ENCODE measurements around the gene LSM14B.

Gene LSM14B

GRCh38 chr20:62163485-62163865 lies 41.2 kb downstream of the LSM14B start:
- no peak for DNase-seq (ENCODE audit: low read depth in 2 of 2)

- DNase-seq (ENCODE audit: low read depth in 2 of 2): no peak
Measured at GRCh38 chr20:62163986-62164762, 41.9 kb downstream of the LSM14B start.

DNA sequence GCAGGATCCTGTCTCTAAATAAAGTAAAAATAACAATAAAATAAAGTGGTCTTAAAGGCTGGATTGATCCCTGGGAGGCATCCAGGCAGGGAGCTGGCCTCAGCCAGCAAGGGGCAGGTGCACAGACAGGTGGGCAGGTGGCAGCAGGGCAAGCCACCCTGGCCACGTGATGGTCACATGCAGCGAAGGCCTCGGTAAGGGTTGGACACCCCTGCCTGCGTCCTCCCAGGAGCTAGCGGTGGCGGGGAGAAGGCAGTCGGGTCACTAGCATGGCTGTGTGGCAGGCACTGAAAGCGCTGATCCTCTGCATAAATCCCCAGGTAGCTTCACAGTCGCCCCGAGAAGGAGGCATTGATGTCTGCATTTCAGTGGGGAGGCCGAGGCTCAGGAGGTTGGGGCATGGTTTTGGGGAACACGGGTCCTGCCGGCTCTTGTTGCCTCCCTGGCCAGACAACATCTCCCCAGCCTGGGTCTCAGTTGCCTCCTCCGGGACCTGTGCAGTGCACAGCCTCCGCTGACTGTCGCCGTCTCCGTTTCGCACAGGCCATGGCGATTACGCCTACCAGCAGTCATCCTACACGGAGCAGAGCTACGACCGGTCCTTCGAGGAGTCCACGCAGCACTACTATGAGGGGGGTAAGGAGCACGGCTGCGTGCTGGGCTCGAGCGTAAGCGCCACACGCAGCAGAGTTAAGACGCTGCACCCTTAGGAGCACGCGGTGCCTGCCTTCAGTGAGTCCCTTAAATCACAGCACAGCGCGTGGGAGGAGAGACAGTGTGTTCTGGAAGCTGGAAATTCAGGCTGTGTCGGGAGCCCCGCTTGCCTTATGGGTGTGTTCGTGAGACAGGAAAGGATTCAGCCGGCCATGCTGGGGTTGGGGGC lies 42.8 kb downstream of the LSM14B start:
- no peak for DNase-seq (ENCODE audit: low read depth in 2 of 2)

- no peak for DNase-seq (ENCODE audit: low read depth in 2 of 2)
Measured at GRCh38 chr20:62165762-62166399, 43.6 kb downstream of the LSM14B start.

- DNase-seq (ENCODE audit: low read depth in 2 of 2): no peak
Measured at GRCh38 chr20:62167474-62167873, 45.2 kb downstream of the LSM14B start.

DNA sequence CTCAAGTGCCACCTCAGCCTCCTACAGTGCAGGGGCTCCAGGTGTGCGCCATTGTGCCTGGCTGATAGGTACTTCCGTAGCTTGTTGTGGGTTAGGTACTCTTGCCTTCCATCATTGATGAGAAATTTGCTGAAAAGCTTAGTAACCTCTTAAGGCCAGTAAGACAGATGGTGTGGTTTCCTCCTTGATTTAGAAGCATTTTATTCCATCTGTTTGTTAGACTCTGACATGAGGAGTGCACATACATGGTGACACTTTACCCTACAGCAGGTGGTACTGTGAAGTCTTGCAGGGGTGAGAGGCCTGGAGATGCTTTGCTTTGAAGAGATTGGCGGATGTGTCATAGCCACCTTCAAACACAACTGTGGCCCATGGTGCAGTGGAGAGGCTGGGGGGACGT lies 45.8 kb downstream of the LSM14B start:
- DNase-seq (ENCODE audit: low read depth in 2 of 2): no peak

- DNase-seq (ENCODE audit: low read depth in 2 of 2): no peak
Measured at GRCh38 chr20:62168890-62169435, 46.7 kb downstream of the LSM14B start.

- no peak for DNase-seq (ENCODE audit: low read depth in 2 of 2)
Measured at GRCh38 chr20:62170536-62170935, 48.3 kb downstream of the LSM14B start.

DNA sequence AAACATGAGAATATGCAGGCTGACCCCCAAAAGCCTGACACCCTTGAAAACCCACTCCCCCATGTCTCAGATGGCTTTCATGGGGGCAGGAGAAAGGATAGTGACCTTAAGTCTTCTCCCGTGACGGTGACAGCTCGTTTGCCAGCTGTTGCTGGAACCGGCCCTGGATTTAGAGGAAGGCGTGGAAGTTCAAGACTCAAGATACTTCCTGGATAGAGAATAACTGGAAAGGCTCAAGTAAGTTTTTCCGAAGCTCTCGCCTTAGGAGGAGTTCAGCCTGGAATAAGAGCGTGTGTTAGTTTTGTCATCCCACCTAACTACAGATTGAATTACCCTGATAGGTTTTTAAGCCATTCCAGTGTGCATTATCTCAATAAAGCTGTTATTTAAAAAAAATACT lies 49.0 kb downstream of the LSM14B start:
- no peak for DNase-seq (ENCODE audit: low read depth in 2 of 2)

DNA sequence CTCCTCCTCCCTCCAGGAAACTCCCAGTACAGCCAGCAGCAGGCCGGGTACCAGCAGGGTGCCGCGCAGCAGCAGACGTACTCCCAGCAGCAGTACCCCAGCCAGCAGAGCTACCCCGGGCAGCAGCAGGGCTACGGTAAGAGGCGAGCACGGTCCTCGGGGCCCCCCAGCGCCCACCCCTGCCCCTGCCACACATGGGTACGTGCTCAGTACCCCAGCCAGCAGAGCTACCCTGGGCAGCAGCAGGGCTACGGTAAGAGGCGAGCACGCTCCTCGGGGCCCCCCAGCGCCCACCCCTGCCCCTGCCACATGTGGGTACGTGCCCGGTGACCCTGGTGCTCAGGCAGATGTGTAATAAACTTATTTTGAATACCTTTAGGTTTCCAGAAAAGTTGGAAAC lies 50.4 kb downstream of the LSM14B start:
- DNase-seq (ENCODE audit: low read depth in 2 of 2): no peak

- no peak for DNase-seq (ENCODE audit: low read depth in 2 of 2)
Measured at GRCh38 chr20:62174021-62174804, 51.9 kb downstream of the LSM14B start.

DNA sequence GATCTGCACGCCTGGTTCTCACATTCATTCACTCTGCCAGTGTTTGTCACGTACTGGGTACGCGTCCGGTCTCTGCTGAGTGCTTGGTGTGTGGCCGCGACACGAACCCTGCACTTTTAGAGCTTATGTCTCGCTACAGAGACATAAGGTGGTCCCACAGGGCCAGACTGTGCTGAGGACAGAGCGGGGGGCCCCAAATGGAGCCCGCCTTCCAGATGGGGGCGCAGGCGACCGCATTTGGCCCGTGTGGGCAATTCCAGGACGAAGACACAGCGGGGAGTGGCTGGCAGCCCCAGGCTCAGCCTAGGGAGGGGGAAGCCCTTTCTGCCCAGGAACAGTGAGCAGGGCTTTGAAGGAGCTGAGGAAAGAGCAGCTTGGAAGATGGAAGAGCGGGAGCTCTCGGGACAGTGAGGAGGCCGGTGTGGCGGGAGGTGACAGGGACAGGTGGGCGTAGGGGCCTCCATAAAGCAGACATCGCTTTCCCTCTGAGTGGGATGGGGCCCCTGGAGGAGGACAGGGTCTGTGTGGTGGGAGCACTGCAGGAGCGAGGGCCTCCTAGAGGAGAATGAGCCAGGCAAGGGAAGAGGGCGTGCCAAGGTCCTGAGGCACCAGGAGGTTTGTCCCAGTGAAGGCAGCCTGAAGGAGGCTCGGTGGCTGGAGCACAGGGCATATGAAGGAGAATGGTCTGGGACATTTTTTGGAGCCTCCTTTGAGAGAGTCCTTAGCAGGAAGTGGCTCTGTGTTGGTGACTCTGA lies 52.8 kb downstream of the LSM14B start:
- DNase-seq (ENCODE audit: low read depth in 2 of 2): no peak

- DNase-seq (ENCODE audit: low read depth in 2 of 2): no peak
Measured at GRCh38 chr20:62175711-62176110, 53.4 kb downstream of the LSM14B start.

DNA sequence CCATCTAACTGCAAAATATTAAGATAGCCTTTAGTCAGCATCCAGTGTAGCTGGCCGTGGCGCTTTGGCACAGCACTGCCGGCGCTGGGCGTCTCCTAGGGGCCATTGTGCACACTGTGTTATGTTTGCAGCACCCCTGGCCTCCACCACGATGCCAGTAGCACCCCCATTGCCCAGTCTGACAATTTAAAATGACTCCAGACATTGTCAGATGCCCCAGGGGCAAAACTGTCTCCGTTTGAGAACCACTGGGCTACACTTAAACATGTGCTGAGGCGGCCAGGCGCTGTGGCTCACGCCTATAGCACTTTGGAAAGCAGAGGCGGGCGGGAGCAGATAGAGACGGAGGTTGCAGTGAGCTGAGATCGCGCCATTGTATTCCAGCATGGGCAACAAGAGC lies 54.6 kb downstream of the LSM14B start:
- DNase-seq (ENCODE audit: low read depth in 2 of 2): no peak

DNA sequence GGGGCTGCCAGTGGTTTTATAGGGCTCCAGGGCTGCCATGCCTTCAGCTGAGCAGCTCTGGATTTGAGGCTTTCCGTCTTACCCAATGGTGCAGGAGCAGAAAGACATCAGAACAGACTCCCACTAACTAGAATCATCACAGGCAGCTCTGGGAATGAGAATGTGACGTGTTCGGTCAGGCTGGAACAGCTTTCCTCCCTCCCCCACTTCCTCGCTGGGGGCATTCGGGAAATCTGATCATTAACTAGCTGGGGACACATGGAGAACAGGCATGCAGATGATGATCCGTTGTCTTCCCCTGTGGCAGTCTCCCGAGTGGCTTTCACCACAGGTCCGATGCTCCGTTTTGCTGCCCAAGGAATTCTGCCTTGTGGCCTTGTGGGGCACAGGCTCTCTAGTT lies 55.0 kb downstream of the LSM14B start:
- peak in 1 of 2 experiments; percentile 4 for DNase-seq (ENCODE audit: low read depth in 2 of 2)

DNA sequence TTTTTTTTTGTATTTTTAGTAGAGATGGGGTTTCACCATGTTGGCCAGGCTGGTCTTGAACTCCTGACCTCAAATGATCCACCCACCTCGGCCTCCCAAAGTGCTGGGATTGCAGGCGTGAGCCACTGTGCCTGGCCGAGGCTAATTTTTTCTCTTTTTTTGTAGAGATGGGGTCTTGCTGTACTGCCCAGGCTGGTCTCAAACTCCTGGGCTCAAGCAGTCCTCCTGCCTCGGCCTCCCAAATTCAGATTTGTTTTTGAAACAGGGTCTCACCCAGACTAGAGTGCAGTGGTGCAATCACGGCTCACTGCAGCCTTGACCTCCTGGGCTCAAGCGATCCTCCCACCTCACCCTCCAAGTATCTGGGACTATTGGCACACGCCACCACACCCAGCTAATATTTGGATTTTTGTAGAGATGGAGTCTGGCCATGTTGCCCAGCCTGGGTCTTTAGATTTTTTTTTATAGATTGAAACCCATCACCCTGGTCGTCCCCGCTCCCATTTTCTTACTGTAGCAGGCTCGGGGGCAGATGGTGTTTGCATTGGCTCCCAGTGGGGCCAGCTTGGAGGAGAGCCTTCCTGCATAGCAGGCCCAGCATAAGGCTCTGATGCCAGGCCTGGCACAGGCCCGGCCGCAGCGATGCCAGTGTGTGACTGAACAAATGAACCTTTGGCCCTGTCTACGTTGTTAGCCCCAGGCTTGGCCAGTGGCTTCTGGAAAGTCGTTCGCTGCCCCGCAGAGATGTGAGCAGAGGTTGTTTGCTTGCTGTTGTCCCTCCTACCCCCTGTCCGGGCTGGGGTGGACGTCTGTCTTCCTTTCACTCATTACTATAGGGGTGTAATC lies 56.3 kb downstream of the LSM14B start:
- no peak for DNase-seq (ENCODE audit: low read depth in 2 of 2)

DNA sequence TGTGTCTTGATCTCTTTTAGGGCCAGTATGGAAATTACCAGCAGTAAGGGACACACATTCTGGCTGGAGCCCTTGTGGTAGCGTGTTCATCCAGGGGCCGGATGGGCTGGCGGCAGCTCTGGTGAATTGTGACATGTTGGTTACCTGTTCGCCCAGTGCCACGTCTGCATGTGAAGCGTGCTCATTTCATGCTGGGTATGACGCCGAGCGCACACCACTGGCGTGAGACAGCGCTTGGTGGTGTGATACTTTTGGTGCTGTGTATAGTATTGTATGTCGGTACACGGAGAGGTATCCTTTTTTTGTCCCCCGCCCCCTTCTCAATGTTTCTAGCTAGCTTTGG lies 56.9 kb downstream of the LSM14B start:
- DNase-seq (ENCODE audit: low read depth in 2 of 2): no peak

GRCh38 chr20:62181808-62182207 lies 59.5 kb downstream of the LSM14B start:
- no peak for DNase-seq (ENCODE audit: low read depth in 2 of 2)

DNA sequence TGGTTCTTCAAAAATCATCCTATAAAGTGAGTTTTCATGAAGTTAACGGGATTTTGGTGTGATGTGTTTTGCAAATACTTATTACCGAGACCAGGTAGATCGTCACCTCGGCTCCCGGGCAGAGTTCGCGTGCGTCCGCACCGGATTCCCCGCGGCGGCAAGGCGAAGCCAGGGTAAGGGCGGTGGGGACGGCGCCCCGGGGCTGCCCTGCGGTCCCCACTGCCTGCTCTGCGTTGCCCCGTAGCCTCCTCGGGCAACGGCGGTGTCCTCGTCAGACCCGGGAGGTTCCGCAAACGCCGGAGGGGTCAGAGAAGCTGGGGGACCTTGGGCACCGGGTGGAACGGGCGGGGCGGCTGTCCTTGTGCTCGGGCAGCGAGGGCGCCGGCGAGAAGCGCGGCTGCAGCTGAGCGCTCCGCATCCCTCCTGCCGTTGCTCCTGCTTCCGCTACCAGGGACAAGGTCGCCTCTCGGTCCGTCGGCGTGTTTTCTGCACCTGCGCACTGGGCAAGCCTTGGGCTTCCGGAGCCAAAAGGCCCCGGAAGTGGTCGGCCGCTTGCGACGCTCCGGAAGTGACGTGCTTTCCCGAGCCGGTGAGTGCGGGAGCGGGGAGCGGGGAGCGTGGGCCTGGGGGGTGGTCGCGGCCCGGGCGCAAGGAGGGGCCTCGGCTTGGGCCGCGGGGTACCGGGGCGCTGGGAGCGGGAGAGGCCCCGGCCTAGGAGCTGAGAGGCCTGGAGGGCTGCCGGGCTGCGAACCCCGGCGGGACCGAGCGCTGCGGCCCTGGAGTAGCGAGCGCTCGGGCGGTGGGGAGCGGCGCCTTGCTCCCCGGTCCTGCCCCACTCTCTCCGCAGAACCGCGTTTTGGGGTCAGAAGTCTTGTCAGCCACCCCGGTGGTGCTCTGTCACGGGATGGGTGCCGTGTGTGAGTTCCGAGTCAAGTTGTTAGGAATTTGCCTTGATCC lies 60.5 kb downstream of the LSM14B start, which contains the start of gene MTG2:
MTG2 (plus strand) TSS at position 560 of the 957 bp plus-strand sequence. CDS start 10,393 bp downstream, outside the sequence.
- peak; percentile 73 to 78 for DNase-seq (ENCODE audit: low read depth in 2 of 2)

All from fibroblast of skin of left biceps (primary cell).